HEK293 (cell line): ENCODE measurements around the gene STX5.

Source experiments
- GLIS1 ChIP-seq: fragments of 450-650 bp; formaldehyde crosslinking; IDR thresholded peaks from 2 replicates; pipeline ENCODE4 v1.5.1; 2016; ENCODE audit warnings: missing biosample characterization, missing genetic modification characterization
- HOXD13 ChIP-seq: sonication (generic); formaldehyde crosslinking; IDR thresholded peaks from 2 replicates; pipeline ENCODE4 v1.8.0; 2022; ENCODE audit warnings: missing genetic modification reagents, borderline replicate concordance
- PRDM10 ChIP-seq: fragments of 450-650 bp; formaldehyde crosslinking; IDR thresholded peaks from 2 replicates; pipeline ENCODE4 v1.5.1; 2016; ENCODE audit warnings: missing biosample characterization, missing genetic modification characterization
- ZBTB10 ChIP-seq: fragments of 450-650 bp; formaldehyde crosslinking; IDR thresholded peaks from 2 replicates; pipeline ENCODE4 v1.5.1; 2016; ENCODE audit warnings: missing biosample characterization, missing genetic modification characterization
- ZBTB21 ChIP-seq: fragments of 450-650 bp; formaldehyde crosslinking; IDR thresholded peaks from 2 replicates; pipeline ENCODE4 v1.5.1; 2017; ENCODE audit warnings: missing biosample characterization, missing genetic modification characterization
- ZBTB48 ChIP-seq: fragments of 450-650 bp; formaldehyde crosslinking; IDR thresholded peaks from 2 replicates; pipeline ENCODE4 v1.5.1; 2016; ENCODE audit warnings: missing biosample characterization, missing genetic modification characterization
- ZFHX2 ChIP-seq: fragments of 450-650 bp; formaldehyde crosslinking; conservative IDR thresholded peaks from 2 replicates; pipeline ENCODE4 v1.5.1; 2016; ENCODE audit warnings: missing biosample characterization, missing genetic modification characterization
- ZNF140 ChIP-seq: fragments of 450-650 bp; formaldehyde crosslinking; IDR thresholded peaks from 2 replicates; pipeline ENCODE4 v1.5.1; 2016; ENCODE audit warnings: missing biosample characterization, missing genetic modification characterization
- ZNF148 ChIP-seq: fragments of 450-650 bp; formaldehyde crosslinking; IDR thresholded peaks from 2 replicates; pipeline ENCODE4 v1.5.0; 2017; ENCODE audit warnings: missing biosample characterization, missing genetic modification characterization, borderline replicate concordance
- ZNF16 ChIP-seq: fragments of 450-650 bp; formaldehyde crosslinking; IDR thresholded peaks from 2 replicates; pipeline ENCODE4 v1.5.1; 2016; ENCODE audit warnings: low read depth, missing biosample characterization, missing genetic modification characterization
- ZNF223 ChIP-seq: fragments of 450-650 bp; formaldehyde crosslinking; IDR thresholded peaks from 2 replicates; pipeline ENCODE4 v1.5.1; 2016; ENCODE audit warnings: missing biosample characterization, missing genetic modification characterization
- ZNF423 ChIP-seq: fragments of 450-650 bp; formaldehyde crosslinking; IDR thresholded peaks from 2 replicates; pipeline ENCODE4 v1.5.1; 2016; ENCODE audit warnings: missing biosample characterization, missing genetic modification characterization
- ZNF433 ChIP-seq: fragments of 450-650 bp; formaldehyde crosslinking; IDR thresholded peaks from 2 replicates; pipeline ENCODE4 v1.5.1; 2016; ENCODE audit warnings: missing biosample characterization, missing genetic modification characterization, low read depth
- ZNF513 ChIP-seq: fragments of 450-650 bp; IDR thresholded peaks from 2 replicates; pipeline ENCODE4 v1.5.1; 2018; ENCODE audit warnings: missing biosample characterization, missing genetic modification characterization
- ZNF518A ChIP-seq: fragments of 450-650 bp; formaldehyde crosslinking; conservative IDR thresholded peaks from 2 replicates; pipeline ENCODE4 v1.5.1; 2016; ENCODE audit warnings: low read depth, missing biosample characterization, missing genetic modification characterization
- ZNF555 ChIP-seq: fragments of 450-650 bp; formaldehyde crosslinking; conservative IDR thresholded peaks from 2 replicates; pipeline ENCODE4 v1.5.1; 2017; ENCODE audit warnings: missing biosample characterization, mild to moderate bottlenecking, missing genetic modification characterization, inconsistent platforms
- ZNF692 ChIP-seq: fragments of 450-650 bp; formaldehyde crosslinking; IDR thresholded peaks from 2 replicates; pipeline ENCODE4 v1.5.1; 2016; ENCODE audit warnings: missing biosample characterization, missing genetic modification characterization
- ZNF701 ChIP-seq: fragments of 450-650 bp; formaldehyde crosslinking; IDR thresholded peaks from 2 replicates; pipeline ENCODE4 v1.5.1; 2016; ENCODE audit warnings: missing biosample characterization, missing genetic modification characterization
- ZNF707 ChIP-seq: fragments of 450-650 bp; formaldehyde crosslinking; IDR thresholded peaks from 2 replicates; pipeline ENCODE4 v1.5.1; 2016; ENCODE audit warnings: missing biosample characterization, missing genetic modification characterization
- ZNF843 ChIP-seq: fragments of 450-650 bp; formaldehyde crosslinking; IDR thresholded peaks from 2 replicates; pipeline ENCODE4 v1.5.1; 2016; ENCODE audit warnings: missing biosample characterization, missing genetic modification characterization
- ZSCAN30 ChIP-seq: fragments of 450-650 bp; IDR thresholded peaks from 2 replicates; pipeline ENCODE4 v1.5.1; 2018; ENCODE audit warnings: missing biosample characterization, mild to moderate bottlenecking, missing genetic modification characterization, moderate library complexity
- ZXDB ChIP-seq: fragments of 450-650 bp; formaldehyde crosslinking; IDR thresholded peaks from 2 replicates; pipeline ENCODE4 v1.5.1; 2016; ENCODE audit warnings: missing biosample characterization, missing genetic modification characterization

STX5 gene

GRCh38 chr11:62831520-62832335 lies at the start of gene STX5 (continued):
- no peak for TF ChIP-seq ZNF223 (tag by site-specific recombination)
- TF ChIP-seq ZSCAN30 (tag by site-specific recombination) = no peak
- TF ChIP-seq ZBTB48 (tag by site-specific recombination) = peak; percentile 89; the same call in 1 of the 2 replicates
- no peak for TF ChIP-seq GLIS1 (tag by site-specific recombination)
- TF ChIP-seq ZNF707 (tag by site-specific recombination) = no peak
- TF ChIP-seq ZNF433 (tag by site-specific recombination) = no peak
- peak; percentile 59; the same call in 1 of the 2 replicates for TF ChIP-seq ZBTB21 (tag by site-specific recombination)
- TF ChIP-seq ZNF148 = no peak
- TF ChIP-seq ZNF513 (tag by site-specific recombination) = no peak
- no peak for TF ChIP-seq ZNF16 (tag by site-specific recombination)
- TF ChIP-seq ZNF843 (tag by site-specific recombination) = 0 out of 2 replicates have a peak, but pooled peaks have one; percentile 5
- TF ChIP-seq ZNF140 = no peak
- 0 out of 2 replicates have a peak, but pooled peaks have one; percentile 79 for TF ChIP-seq ZNF692 (tag by site-specific recombination)
- no peak for TF ChIP-seq ZNF701 (tag by site-specific recombination)
- no peak; the same call in 1 of the 2 replicates for TF ChIP-seq ZNF518A (tag by site-specific recombination)
- TF ChIP-seq ZNF423 (tag by site-specific recombination) = no peak
- no peak for TF ChIP-seq ZNF555 (tag by site-specific recombination)
- peak; percentile 95 for TF ChIP-seq ZXDB (tag by site-specific recombination)
- TF ChIP-seq PRDM10 (tag by site-specific recombination) = peak; percentile 88
- TF ChIP-seq ZBTB10 (tag by site-specific recombination) = no peak
- no peak for TF ChIP-seq HOXD13
- peak; percentile 75 for TF ChIP-seq ZFHX2 (tag by site-specific recombination)
